GM21390 (cell line): Measurements from ENCODE around the gene GRM8.
"Not testable (repeated sequence)": the region's sequence is repeated elsewhere in the genome, so short reads cannot be mapped to it uniquely, and the experiment has no call there.

ENCODE experiments used
- ATAC-seq: cut with Tn5 transposase; IDR thresholded peaks from one replicate; pipeline ENCODE4 v1.9.1; 2021; ENCODE audit not compliant: unreplicated experiment

The GRM8 gene

GRCh38 chr7:126831241-126831640, 421.5 kb downstream of the GRM8 start:
- not testable (repeated sequence) for ATAC-seq

DNA sequence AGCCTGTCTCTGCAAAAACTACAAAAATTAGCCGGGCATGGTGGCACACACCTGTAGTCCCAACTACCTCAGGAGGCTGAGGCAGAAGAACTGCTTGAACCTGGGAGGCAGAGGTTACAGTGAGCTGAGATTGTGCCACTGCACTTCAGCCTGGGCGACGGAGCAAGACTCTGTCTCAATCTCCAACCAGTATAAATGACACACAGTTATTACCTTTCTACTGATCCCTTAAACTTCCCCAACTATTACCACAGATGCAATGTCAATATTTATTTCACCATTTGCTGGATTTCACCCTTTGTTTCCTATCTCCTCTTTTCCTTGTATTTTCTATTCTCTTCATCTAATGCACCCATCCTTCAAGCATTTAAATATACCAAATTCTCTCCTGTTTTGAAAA, 431.8 kb downstream of the GRM8 start:
- no peak for ATAC-seq

- no peak for ATAC-seq
Measured at GRCh38 chr7:126819197-126819484, 433.6 kb downstream of the GRM8 start.

- ATAC-seq: no peak
Measured at GRCh38 chr7:126818393-126819196, 434.1 kb downstream of the GRM8 start.

DNA sequence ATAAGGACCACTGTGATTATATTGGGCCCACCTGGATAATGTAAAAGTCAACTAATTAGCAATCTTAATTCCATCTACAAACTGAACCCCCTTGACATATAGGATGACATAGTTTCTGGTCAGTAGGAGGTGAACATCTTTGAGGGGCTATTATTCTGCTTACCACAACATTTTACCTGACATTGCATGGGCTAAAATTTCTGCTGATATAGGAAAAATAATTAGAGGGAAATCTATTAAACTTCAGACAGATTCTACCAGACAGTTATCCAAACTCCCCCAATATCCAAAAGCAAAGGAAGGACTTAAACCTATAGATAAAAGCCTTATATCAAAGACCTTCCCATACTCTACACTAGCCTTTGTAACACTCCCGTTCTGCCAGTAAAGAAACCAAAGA, 443.6 kb downstream of the GRM8 start:
- ATAC-seq: no peak

DNA sequence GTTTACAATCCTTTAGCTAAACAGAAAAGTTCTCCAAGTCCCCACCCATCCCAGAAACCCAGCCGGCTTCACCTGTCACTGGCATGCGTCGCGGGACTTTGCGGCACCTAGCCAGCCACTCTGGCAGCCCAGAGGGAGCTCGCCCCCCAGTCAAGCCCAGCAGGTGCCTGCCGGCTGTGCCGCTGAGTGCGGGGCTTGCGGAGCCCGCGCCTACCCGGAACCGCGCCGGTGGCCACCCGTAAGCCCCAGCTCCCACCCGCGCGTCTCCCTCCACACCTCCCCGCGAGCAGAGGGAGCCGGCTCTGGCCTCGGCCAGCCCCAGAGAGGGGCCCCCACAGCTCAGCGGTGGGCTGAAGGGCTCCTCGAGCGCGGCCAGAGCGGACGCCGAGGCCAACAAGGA, 446.1 kb downstream of the GRM8 start:
- no peak for ATAC-seq

GRCh38 chr7:126805351-126805750, 447.4 kb downstream of the GRM8 start:
- no peak for ATAC-seq

DNA sequence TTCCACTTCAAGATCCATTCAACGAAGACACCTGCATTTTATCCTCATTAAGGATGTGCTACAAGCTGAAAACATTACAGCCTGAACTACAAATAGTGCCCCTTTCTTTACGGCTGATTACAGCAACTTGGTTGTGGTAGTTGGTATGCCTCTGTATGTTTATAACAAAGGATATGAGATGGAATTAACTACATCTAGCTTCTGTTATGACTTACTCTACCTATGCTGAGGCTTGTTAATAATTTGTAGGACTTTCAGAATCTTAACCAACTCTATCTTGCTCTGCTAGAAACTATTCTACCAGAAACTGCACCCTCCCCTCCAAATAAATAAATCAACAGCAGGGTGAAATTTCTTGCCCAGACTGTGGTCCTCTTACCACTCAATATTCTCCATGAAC, 448.1 kb downstream of the GRM8 start:
- no peak for ATAC-seq

- ATAC-seq: no peak
Measured at GRCh38 chr7:126803990-126804389, 448.8 kb downstream of the GRM8 start.

- ATAC-seq: peak; percentile 96
Measured at GRCh38 chr7:126803060-126803665, 449.6 kb downstream of the GRM8 start.

DNA sequence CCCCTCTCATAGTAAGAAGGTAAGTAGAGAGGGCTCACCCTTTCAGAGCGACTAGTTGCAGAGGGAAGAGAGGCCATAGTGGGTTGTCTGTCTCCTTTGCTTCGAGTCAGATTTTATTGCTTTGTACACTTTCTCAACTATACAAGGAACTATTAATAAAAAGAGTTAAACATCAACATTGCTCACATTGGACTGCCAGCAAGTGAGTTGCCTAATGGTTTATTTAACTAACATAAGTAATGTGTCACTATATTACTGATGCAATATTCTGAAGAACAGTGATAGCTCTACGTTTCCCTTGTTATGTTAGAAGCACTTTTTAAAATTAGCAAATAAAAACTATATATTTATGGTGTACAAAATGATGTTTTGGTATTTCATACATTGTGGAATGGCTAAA, 451.0 kb downstream of the GRM8 start:
- no peak for ATAC-seq

GRCh38 chr7:126799541-126799940, 453.2 kb downstream of the GRM8 start:
- ATAC-seq: no peak

- no peak for ATAC-seq
Measured at GRCh38 chr7:126792521-126792920, 460.2 kb downstream of the GRM8 start.

- no peak for ATAC-seq
Measured at GRCh38 chr7:126791306-126791705, 461.4 kb downstream of the GRM8 start.

DNA sequence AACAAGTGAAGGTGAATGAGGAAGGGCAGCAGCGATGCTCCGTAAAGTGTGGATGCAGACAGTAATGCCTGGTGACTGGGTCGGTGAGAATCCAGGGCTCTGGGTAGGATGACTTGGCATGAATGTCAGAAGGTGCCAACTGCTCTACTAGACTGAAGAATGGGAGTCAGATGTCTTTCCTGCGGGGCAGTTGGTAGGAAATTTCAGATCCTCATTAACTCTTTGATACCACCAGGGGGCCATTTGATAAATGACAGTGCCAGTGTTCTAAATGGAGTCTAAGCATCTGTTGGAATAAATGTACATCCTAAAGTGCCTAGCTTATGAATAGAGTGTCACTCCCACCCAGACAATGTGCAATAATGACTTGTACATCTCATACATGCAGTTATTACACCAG, 462.0 kb downstream of the GRM8 start:
- no peak for ATAC-seq

GRCh38 chr7:126783613-126784012, 469.1 kb downstream of the GRM8 start:
- ATAC-seq: no peak

GRCh38 chr7:126780993-126781392, 471.7 kb downstream of the GRM8 start:
- ATAC-seq: peak; percentile 65

DNA sequence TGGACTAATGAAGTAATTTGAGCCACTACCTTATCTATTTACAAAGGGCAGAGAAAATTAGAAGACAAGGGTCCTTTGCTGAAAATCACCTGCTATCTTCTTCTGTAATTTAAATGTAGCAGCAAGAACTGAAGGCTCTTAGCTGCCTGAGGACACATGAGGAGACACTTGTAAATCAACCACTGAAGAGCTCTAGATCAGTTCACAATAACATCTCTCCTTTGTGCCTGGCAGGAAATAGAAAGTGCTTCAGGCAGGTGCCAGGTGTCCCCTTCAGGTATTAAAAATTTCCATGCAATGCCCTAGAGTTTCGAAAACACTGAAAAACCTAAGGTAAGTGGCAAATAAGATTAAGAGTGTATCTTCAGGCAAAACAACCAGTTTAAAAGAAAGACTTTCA, 474.6 kb downstream of the GRM8 start:
- ATAC-seq: no peak

DNA sequence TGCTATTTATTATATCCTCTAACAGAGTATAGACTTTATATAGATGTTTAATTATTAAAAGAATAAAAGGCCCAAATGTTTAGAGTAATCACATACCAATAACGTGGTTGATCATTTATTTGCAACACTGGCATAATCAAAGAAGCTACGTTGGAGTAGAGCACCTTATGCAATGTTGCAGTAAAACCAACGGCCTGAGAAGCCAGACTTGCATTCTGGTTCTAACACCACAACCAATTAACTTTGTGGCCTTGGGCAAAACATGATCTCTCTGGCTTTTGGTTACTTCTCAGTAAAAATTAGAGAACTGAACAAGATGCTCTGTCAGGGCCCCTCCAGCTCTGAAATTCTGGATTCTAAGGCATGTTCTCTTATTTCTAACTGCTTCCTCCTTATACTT, 476.2 kb downstream of the GRM8 start:
- ATAC-seq: no peak

GRCh38 chr7:126774077-126774476, 478.7 kb downstream of the GRM8 start:
- ATAC-seq: no peak

- ATAC-seq: no peak
Measured at GRCh38 chr7:126768836-126769235, 483.9 kb downstream of the GRM8 start.

GRCh38 chr7:126760914-126761577, 491.7 kb downstream of the GRM8 start:
- no peak for ATAC-seq
